Tibial nerve (tissue), 4 donors: Measurements from ENCODE around the gene POLR3H.

Source experiments
- CTCF ChIP-seq, 5 experiments: fragments of 200-600 bp in 3 of 5; fragments of 450-650 bp in 2 of 5; sonication (generic) in 3 of 5; IDR thresholded peaks; one replicate each; pipeline ENCODE4 v1.5.1; 2016 to 2019; ENCODE audit warnings: antibody characterized with exemption in 5 of 5, mild to moderate bottlenecking in 3 of 5, moderate library complexity in 2 of 5
- EP300 ChIP-seq, 2 donors: sonication (generic); formaldehyde crosslinking; IDR thresholded peaks; one replicate each; pipeline ENCODE4 v1.6.1; 2017; ENCODE audit warnings: antibody characterized with exemption in 2 of 2, mild to moderate bottlenecking in 1 of 2
- POLR2A ChIP-seq, 2 donors: fragments of 450-650 bp; IDR thresholded peaks; one replicate each; pipeline ENCODE4 v1.6.1; 2017; ENCODE audit warnings: antibody characterized with exemption in 2 of 2, mild to moderate bottlenecking in 2 of 2, moderate library complexity in 2 of 2

DNA sequence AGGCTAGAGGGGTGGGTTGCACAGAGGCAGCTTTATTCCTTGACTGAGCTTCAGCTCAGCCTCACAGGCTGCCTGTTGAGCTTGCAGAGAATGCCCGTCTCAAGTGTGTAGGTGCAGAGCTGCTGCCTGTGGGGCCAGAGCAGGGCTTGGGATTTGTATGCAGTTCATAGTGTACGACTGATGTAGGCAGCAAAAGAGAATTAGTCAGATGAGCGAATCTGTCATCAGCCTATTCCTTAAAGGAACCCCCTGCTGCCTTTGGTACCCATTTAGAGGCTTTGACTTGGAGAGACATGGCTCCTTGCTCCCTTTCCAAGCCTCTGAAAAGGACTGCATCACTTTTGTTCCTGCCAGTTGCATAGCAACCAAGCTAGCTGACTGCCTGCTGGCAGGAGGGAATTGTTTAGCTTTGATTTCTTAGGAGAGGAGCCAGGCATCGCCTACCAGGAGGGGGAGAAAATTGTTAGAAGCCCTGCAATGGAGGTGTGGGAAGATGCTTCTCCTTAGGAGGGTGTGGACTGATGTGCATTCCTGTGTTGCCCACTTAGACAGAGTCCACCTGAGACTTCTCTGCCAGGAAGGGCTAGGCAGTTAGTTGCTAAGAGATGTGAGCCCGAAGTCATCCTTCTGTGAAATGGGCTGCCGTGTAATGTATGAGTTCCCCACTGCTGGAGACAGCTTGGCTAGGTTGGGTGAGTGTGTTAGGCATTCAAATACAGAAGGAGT lies 64.4 kb downstream of the POLR3H start:
- TF ChIP-seq CTCF (IDR thresholded peaks at IDR 0.05), result peak in 1 of 5 experiments; percentile 8
- no peak for TF ChIP-seq POLR2A (IDR thresholded peaks at IDR 0.05)
- TF ChIP-seq EP300 (IDR thresholded peaks at IDR 0.05), result no peak
